ENCODE data around the gene UBXN4.
"Not testable (repeated sequence)": the region's sequence is repeated elsewhere in the genome, so short reads cannot be mapped to it uniquely, and the experiment has no call there.

The UBXN4 gene

DNA sequence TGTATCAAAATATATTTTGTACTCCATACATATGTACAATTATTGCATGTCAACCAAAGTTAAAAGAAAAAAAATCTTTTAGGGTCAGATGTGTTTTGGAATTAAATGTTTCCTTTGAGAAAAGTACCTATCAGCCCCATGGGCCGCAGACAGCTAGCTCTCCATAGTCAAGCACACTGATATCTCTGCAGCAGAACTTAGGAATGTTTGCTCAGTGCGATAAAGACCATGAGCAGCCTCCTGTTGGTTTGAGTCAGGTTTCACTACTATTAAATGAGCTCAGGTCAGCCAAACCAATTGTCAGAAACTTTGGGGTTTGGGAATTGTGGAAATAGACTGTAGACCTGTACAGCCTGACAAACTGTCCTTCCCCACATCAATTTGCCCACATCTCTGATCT lies 61.6 kb downstream of the UBXN4 start:
- DNase-seq (ENCODE audit: low read depth), result no peak

DNA sequence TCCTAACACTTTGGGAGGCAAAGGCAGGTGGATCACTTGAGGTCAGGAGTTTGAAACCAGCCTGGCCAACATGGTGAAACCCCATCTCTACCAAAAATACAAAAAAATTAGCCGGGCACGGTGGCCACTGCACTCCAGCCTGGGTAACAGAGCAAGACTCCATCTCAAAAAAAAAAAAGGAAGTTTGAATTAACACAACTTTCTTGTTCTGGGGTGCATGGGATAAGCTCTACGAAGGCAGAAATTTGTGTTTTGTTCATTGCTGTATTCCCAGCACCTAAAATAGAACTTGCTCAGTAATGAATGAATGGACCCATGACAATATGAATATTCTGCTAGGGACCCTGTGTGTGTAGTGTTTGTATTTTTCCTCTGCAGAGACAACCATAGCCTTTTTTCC lies 66.2 kb downstream of the UBXN4 start:
- not testable (repeated sequence) for DNase-seq (ENCODE audit: low read depth)

DNA sequence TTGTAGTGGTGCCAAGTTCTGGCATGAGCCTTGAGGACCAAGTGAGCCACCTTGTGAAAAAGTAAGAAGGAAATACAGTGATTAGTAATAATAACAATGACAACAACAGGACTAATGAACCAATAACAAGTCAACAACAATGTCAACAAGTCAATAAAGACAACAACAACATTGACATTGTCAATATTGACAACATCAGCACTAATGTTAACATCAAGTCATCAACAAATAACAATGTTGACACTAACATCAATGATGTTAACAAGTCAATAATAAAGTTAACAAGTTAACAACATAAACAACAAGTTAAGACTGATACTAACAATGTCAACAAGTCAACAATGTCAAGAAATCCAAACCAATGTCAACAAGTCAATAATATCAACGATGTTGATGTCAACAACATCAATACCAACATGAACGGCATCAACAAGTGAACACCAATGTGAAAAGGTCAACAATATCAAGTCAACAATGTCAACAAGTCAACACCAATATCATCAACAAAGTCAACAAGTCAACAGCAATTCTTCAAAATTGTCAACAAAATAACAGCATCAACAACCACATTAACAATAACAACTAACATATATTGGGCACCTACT lies 71.4 kb downstream of the UBXN4 start:
- no peak for DNase-seq (ENCODE audit: low read depth)

DNA sequence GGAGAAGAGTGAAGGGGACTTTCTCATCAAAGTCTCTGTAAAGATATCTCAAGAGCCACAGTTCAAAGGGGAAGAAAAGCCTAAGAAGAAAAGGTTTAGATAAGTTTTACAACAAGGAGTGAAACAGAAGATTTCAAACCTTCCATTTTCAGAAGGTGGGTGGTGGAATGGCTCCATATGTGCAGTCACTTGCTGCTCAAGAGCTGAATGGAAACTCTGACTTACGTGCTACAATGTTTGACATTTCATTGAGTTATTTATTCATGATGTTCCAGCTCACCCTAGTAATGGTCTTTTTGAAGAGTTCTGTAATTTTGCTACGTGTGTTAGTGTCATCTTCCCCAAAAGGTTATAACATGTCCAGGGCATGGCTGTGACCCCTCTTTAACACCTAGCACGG lies 73.6 kb downstream of the UBXN4 start:
- no peak for DNase-seq (ENCODE audit: low read depth)

DNA sequence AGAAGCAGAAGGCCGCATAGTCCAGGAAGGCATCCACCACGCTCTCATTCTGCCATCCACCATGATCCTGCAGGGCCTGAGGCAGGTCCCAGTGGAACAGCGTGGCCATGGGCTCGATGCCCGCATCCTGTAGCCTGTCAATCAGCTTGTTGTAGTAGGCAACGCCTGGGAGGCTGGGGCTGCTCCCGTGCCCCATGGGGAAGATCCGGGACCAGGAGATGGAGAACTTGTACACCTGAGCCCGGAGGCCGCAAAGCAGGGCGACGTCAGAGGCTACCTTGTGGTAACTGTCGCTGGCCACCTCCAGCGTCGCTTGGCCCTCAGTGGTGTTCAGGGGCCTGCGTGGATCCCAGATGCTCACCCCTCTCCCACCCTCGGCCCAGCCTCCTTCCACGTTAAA lies 75.8 kb downstream of the UBXN4 start:
- DNase-seq (ENCODE audit: low read depth), result no peak

DNA sequence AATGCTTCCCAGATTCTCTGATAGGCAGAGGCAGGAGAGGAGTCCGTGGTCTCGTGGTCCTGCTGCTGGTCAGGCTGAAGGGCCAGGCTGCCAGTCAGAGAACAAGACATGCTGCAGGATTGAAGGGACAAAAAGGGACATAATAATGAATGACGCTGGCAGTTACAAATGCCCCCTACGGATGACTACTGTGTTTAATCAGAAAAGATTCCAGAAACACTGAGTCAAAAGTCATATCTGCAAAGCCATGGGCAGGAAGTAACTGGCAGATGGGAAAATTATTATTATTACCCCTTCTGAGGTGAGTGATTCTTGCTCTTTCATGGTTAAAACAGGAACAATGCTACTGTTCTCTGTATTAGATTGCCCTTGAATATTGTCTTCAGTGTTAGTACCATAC lies 76.3 kb downstream of the UBXN4 start:
- no peak for DNase-seq (ENCODE audit: low read depth)

DNA sequence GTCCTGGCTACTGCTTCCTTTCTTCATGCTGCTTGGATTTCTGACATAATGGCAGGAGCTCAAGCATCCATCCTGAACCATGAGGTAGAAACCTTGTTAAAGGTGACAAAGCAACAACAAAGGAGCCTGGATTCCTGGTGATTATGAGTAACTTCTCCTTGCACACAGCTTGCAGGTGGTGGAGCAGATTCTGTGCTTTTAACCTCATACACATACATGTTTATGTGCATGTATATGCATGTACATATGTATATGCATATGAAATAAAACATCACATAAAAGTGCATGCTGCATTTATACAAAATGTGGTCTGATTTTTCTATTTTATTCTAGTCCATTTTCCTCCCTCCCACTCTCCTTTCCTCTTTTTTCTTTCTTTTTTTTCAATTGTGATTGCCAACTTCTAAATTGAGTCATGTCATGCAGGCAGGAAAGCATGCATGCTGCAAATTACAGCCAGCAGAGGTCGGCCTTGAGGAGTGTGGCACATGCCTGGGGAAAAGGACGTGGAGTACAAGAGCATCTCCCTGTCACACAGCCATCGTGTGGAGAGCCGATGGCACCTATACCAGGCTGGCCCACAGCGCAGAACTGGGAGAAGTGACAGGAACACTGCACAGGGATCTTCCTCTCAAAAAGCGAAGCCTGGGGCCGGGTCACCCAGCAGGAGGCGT lies 77.4 kb downstream of the UBXN4 start:
- DNase-seq (ENCODE audit: low read depth), result no peak

DNA sequence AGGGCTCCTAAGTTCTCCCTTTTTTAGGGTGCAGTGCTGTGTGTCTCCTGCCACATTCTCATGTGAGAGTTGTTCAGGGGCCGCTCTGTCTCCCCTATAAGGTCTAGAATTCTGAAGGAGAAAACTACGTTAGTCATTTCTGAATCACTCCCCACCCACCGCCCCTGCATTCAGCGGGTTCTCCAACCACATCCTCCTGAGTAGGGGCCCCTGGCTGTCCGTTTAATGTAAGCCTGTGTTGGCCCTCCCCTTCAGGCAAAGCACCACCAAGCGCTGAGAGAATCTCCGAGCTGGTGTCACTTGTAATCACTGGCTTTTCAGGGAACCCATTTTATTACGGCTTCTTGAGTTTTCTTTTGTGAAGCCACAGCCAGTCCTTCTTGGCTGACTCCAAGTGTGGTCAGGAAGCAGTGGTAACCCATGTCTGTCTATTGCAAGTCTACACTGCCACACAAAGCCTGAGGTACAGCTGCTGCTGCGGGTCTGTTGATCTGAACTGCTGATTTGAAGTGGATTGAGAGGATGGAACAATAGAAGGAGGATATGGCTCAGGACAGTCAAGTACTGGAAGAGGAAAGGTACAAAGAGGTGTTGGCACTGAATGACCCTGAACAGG lies 78.5 kb downstream of the UBXN4 start:
- DNase-seq (ENCODE audit: low read depth), result peak; percentile 57

DNA sequence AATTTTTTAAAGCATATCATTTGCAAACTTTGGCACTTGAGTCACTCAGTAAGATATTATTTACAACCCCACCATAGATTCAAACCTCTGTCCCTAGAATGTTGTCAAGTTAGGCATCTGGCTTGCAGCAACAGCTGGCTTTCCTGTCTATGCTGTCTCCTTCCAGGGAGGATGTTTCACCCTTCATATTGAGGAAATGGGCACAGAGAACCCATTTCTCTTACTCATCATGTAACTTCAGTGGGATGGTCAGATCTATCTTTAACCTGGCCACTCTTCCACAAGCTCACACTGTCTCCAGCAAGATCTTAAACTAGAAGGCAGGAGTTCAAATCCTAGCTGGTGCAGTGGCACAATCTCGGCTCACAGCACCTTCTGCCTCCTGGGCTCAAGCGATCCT lies 79.5 kb downstream of the UBXN4 start:
- no peak for DNase-seq (ENCODE audit: low read depth)

DNA sequence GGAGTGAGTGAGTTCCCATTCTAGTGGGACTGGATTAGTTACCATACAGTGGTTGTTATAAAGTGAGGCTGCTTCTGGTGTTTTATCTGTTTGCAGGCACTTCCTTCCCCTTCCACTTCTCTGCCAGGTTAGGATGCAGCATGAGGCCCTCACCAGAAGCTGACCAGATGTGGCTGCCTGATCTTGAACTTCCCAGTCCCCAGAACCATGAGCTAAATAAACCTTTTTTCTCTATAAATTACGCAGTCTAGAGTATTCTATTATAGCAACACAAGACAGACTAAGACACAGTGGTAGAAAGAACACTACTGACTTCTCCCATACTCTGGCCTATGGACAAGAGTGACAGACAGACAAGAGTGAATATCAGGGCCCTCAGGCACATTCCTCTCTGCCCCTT lies 81.2 kb downstream of the UBXN4 start:
- DNase-seq (ENCODE audit: low read depth), result no peak

DNA sequence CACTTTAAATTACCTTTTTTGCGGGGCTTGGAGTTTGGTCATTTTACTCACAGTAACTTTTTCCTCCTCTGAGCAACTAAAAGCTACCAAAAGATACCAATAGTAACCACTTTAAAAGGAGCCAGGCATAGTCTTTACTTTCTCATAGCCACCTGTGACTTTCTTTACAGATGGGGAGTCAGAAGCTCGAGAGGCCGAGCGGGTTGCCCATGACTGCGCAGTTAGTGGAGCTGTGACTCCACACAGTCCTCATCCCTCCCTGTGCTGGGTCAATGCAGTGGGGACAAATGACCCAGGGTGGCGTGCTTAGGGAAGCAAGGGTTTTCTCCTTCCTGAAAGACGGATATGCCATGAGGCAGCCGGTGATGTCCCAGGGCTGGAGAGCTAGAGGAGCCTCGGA lies 83.5 kb downstream of the UBXN4 start:
- DNase-seq (ENCODE audit: low read depth), result no peak

DNA sequence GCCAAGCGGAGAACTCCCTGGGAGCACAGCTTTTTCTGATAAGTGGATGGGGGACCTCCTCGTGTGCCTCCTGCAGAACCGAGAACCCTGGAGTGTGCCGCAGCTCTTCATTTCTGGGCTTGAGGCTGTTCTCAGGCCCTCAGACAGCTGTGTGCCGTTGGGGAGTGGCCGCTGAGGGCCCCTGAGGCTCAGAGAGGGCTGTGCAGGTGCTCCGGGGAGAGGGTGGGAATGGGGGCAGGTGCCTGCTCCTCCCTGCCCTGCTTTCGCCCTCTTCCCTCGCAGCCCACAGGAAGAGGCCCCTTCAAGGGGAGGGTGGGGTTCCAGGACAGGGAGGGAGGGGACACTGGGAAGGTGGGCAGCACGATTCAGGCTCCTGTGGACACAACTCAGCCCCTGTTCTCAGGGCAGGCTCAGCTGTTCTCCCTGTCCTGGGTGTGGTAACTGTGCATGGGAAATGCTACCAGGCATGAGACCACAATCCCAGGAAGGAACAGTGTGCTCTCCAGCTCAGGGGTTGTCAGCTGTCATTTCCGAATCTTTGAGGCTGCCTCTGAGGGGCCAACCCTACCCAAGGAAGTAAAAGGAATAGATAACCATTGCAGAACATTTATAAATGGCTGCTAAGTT lies 84.0 kb downstream of the UBXN4 start:
- no peak for DNase-seq (ENCODE audit: low read depth)

DNA sequence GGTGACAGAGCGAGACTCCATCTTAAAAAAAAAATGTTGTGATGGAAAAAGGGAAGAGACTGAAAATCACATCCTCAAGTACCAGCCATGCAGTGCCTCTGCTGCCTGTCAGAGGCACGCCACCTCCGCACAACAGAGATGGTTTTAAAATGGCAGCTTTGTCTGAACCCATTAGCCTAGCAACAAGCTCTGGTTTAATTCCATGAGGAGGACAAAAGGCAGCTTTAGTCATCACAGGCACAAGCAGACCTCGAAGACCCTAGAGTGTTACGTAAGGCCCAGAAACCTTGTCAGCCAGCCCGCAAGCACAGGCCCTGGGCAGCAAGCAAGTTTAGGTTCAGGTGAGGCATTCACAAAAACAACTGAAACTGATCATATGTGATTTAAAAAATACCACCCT lies 84.9 kb downstream of the UBXN4 start:
- DNase-seq (ENCODE audit: low read depth), result no peak

DNA sequence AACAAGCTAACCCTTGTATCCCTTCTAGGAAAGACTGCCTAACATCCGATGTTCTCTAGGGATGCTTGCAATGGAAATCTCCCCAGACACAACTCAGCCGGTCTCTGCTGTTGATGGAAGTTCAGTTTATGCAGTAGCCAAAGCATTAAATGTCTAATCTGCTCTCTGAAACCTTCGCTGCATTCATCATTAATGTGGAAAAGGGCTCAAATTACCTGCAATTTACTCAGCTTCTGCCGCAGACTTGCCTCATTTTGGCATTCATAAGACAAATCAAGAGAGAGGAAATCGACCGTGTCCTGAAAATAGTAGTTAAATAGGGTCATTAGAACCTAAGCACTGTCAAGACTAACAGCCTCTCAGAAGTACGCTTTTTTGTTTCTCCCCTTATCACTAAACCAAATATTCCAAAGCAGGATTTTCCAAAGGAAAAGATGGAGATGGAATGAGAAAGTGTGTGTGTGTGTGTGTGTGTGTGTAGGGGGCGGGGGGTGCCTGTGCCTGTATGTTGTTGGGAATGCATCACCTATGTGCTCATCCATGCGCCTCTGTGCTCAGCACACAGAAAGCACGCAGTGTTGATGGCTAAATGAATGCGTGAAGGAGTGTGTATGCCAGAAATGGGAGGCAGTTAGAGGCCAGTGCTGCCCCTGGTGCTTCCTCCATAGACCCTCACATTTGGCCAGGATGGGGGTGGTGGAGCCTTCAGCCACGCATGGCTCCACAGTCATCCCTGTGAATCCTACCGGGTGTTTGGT lies 87.9 kb downstream of the UBXN4 start:
- DNase-seq (ENCODE audit: low read depth), result no peak

DNA sequence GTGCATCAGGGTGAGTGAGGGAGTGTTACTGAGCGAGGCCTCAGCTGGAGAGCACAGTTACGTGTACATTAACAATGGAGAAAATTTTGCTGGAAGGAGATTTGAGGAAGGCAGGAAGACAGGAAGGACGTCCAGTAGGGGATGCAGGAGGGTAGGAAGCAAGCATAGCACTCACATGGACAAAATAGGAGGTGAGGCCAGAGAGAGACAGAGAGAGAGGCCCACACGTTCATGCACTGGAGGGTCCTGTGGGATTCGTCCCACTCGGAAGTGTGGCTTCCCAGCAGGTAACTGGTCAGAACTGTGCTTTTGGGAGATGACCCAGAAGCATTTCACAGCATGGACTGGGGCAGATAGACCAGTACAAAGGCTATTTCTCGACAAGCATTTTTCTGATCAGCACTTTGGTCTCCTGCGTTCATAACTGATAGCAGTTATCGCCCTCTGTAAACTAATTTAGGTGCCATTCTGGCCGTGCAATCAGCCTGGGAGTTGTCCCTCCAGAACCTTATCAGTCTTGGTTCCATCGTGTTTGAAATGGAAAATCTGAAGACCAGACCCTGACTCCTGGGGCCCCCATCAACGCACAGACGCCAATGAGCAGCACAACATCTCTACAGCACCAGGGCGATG lies 89.6 kb downstream of the UBXN4 start:
- DNase-seq (ENCODE audit: low read depth), result no peak

DNA sequence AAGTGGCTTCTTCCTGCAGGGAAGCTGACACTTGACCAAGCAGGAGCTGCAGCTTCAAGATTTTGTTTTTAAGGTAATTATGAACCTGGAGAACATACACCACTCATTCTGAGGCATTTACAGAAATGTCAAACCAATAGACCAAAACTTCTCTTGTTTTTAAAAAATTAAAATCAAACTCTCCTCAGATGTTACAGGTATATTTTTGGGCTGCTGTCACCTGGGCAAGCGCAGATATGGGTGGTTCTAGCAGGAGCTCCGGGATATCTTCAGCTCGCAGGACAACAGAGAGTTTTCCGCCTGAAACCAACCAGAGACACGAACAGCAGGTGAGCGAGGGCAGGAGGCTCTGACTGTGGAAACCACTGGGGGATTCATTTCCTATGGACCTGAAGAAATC lies 91.2 kb downstream of the UBXN4 start:
- no peak for DNase-seq (ENCODE audit: low read depth)
